ENCODE data around the gene CPNE2. TPM values are rescaled to one million over a fixed set of nuclear protein-coding genes. Genes with fewer than 3 reads are reported as not detected.

Gene CPNE2
- total RNA-seq, 3 donors from 2014 or later (not counting 1 experiment from before 2014, with no cell fraction given), result 2.0 to 2.6 (median 2.4) TPM

GRCh38 chr16:57196753-57197152 lies 104.4 kb downstream of the CPNE2 start:
- ATAC-seq (no peak), DNase-seq (no peak)
- TF ChIP-seq CTCF (IDR thresholded peaks at IDR 0.05), result no peak
- 96% methylated on average over 2 of the region's 3 CpGs for WGBS (ENCODE audit: insufficient coverage)
- no peaks in the 10 kb centered on the region for H3K9me3 ChIP-seq (ENCODE audit: control insufficient read depth, insufficient read depth, low read length)
- no peaks in the 10 kb centered on the region for H3K27me3 ChIP-seq (ENCODE audit: control insufficient read depth, insufficient read depth, low read length)
- H3K27ac Mint-ChIP-seq, result no peak overlapping the region
- intact Hi-C loops (cut with micrococcal nuclease), result no loop called here
- H3K27ac ChIP-seq (ENCODE audit: low read length), result no peak overlapping the region
- H3K4me3 Mint-ChIP-seq, result no peak overlapping the region
- H3K36me3 ChIP-seq (ENCODE audit: control insufficient read depth, insufficient read depth, low read length), result peaks cover 3% of the 10 kb centered on the region
- no peak overlapping the region for H3K4me3 ChIP-seq (ENCODE audit: low read length)
- no peaks in the 10 kb centered on the region for H3K36me3 Mint-ChIP-seq
- H3K27me3 Mint-ChIP-seq (ENCODE audit: low read depth in 2 of 2), result no peaks in the 10 kb centered on the region
- no peaks in the 10 kb centered on the region for H3K9me3 Mint-ChIP-seq
- no peaks in the 10 kb centered on the region for H3K4me1 ChIP-seq (ENCODE audit: control insufficient read depth, insufficient read depth, low read length)
- H3K4me1 Mint-ChIP-seq, result peaks cover 8 to 19% of the 10 kb centered on the region in 2 donors

Other genes starting within 250 kb of the CPNE2 start
- not detected for gene SLC12A3, start 227.4 kb upstream of the CPNE2 start, total RNA-seq
- 100 to 1,000 TPM; 181 to 266 (median 243) TPM for gene HERPUD1, start 160.4 kb upstream of the CPNE2 start, total RNA-seq
- under 1 TPM in 1 of 3 donors, not detected in 2; 0.14 TPM for gene CETP, start 130.6 kb upstream of the CPNE2 start, total RNA-seq
- gene NLRC5, start 103.0 kb upstream of the CPNE2 start, total RNA-seq, result 100 to 1,000 TPM; 320 to 563 (median 535) TPM
- 100 to 1,000 TPM; 129 to 148 (median 133) TPM for gene PSME3IP1, start 93.5 kb downstream of the CPNE2 start, total RNA-seq
- 10 to 100 TPM; 22.6 to 26.6 (median 23.4) TPM for gene RSPRY1, start 93.7 kb downstream of the CPNE2 start, total RNA-seq
- 10 to 100 TPM; 36.5 to 44.4 (median 43.7) TPM for gene ARL2BP, start 152.7 kb downstream of the CPNE2 start, total RNA-seq
- gene PLLP, start 192.1 kb downstream of the CPNE2 start, total RNA-seq, result not detected